Mesendoderm (in vitro differentiated cells): ENCODE measurements around the gene RASSF3.
"Not testable (repeated sequence)": the region's sequence is repeated elsewhere in the genome, so short reads cannot be mapped to it uniquely, and the experiment has no call there.

Experiments used
- DNase-seq: peaks from one replicate; pipeline ENCODE4 v3.0.0; 2013
- H2AK5ac ChIP-seq: 2 replicates; pipeline ENCODE4 v1.6.1; 2013; ENCODE audit warnings: low read length, inconsistent platforms
- H2BK120ac ChIP-seq: 2 replicates; pipeline ENCODE4 v1.6.1; 2013; ENCODE audit warnings: low read depth, mild to moderate bottlenecking, low read length, moderate library complexity, mixed read lengths
- H2BK15ac ChIP-seq: replicated peaks from 2 replicates; pipeline ENCODE4 v1.6.1; 2013; ENCODE audit warnings: low read depth, mild to moderate bottlenecking, moderate library complexity
- H2BK5ac ChIP-seq: 2 replicates; pipeline ENCODE4 v1.6.1; 2013; ENCODE audit warnings: low read length, inconsistent platforms
- H3K18ac ChIP-seq: 2 replicates; pipeline ENCODE4 v1.6.1; 2013; ENCODE audit warnings: mild to moderate bottlenecking, low read length, mixed read lengths
- H3K23ac ChIP-seq: one replicate; pipeline ENCODE4 v1.6.1; 2013; ENCODE audit warnings: low read length
- H3K27ac ChIP-seq: 2 replicates; pipeline ENCODE4 v1.5.1; 2013; ENCODE audit warnings: low read depth, mild to moderate bottlenecking, inconsistent platforms, low read length, moderate library complexity
- H3K27me3 ChIP-seq: 2 replicates; pipeline ENCODE4 v1.6.1; 2013; ENCODE audit warnings: low read length, control low read depth, mild to moderate bottlenecking, inconsistent platforms; ENCODE audit not compliant: insufficient read depth, poor library complexity
- H3K36me3 ChIP-seq: 2 replicates; pipeline ENCODE4 v1.6.1; 2013; ENCODE audit warnings: low read length, inconsistent platforms; ENCODE audit not compliant: control insufficient read depth, insufficient read depth
- H3K4ac ChIP-seq: one replicate; pipeline ENCODE4 v1.6.1; 2013; ENCODE audit warnings: low read depth, mild to moderate bottlenecking, low read length, moderate library complexity
- H3K4me1 ChIP-seq: 2 replicates; pipeline ENCODE4 v1.6.1; 2013; ENCODE audit warnings: low read depth, low read length, inconsistent platforms; ENCODE audit not compliant: control insufficient read depth
- H3K4me2 ChIP-seq: 2 replicates; pipeline ENCODE4 v1.6.1; 2013; ENCODE audit warnings: low read length
- H3K4me3 ChIP-seq: 2 replicates; pipeline ENCODE4 v1.5.1; 2013; ENCODE audit warnings: mild to moderate bottlenecking, low read length
- H3K56ac ChIP-seq: one replicate; pipeline ENCODE4 v1.6.1; 2013; ENCODE audit warnings: low read length
- H3K79me1 ChIP-seq: 2 replicates; pipeline ENCODE4 v1.6.1; 2013; ENCODE audit warnings: low read length, inconsistent platforms
- H3K79me2 ChIP-seq: 2 replicates; pipeline ENCODE4 v1.6.1; 2013; ENCODE audit warnings: mild to moderate bottlenecking, low read length; ENCODE audit not compliant: control insufficient read depth, insufficient read depth
- H3K9ac ChIP-seq: 2 replicates; pipeline ENCODE4 v1.6.1; 2013; ENCODE audit warnings: low read length, inconsistent platforms
- H4K5ac ChIP-seq: one replicate; pipeline ENCODE4 v1.6.1; 2013; ENCODE audit warnings: low read length
- H4K8ac ChIP-seq: one replicate; pipeline ENCODE4 v1.6.1; 2013; ENCODE audit warnings: low read depth, mild to moderate bottlenecking, control low read depth, low read length, moderate library complexity
- WGBS: extraction: QIAGEN DNeasy Blood & Tissue Kit; methylation state at CpG from one replicate; pipeline ENCODE4 v1.1.7; 2013; ENCODE audit warnings: low lambda C conversion rate, missing lambda C conversion rate; ENCODE audit not compliant: insufficient coverage; ENCODE audit errors: extremely low coverage; 5-methylcytosine and 5-hydroxymethylcytosine counted together

Gene RASSF3

DNA sequence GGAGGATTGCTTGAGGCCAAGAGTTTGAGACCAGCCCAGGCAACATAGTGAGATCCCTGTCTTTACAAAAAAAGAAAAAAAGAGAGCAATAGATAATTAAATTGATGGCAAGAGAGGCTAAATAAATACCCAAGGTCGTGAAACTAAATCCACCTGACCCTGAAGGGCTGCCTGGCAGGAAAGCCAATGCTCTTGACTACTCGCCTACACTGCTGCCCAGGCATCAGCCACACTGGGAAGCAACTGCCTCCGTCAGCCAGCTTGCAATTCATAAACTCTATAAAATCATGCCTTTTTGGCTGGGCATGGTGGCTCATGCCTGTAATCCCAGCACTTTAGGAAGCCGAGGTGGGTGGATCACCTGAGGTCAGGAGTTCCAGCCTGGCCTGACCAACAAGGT, 31.7 kb upstream of the RASSF3 start:
- Histone ChIP-seq H3K23ac (no peak overlapping the region), H4K8ac (no peak overlapping the region), H3K36me3 (no peaks in the 10 kb centered on the region), H2BK15ac (no peak overlapping the region), H2BK5ac (no peak overlapping the region), H3K4ac (no peak overlapping the region), H3K9ac (no peak overlapping the region), H3K79me2 (no peaks in the 10 kb centered on the region), H3K27me3 (no peaks in the 10 kb centered on the region), H4K5ac (no peak overlapping the region), H3K27ac (no peak overlapping the region), H3K18ac (no peak overlapping the region), H3K4me3 (no peak overlapping the region), H3K56ac (no peak overlapping the region), H3K79me1 (no peaks in the 10 kb centered on the region), H2AK5ac (no peak overlapping the region), H3K4me1 (no peaks in the 10 kb centered on the region), H2BK120ac (no peak overlapping the region), H3K4me2 (no peak overlapping the region)
- no CpG with 5 or more reads among the region's 4 CpGs for WGBS
- DNase-seq: no peak

DNA sequence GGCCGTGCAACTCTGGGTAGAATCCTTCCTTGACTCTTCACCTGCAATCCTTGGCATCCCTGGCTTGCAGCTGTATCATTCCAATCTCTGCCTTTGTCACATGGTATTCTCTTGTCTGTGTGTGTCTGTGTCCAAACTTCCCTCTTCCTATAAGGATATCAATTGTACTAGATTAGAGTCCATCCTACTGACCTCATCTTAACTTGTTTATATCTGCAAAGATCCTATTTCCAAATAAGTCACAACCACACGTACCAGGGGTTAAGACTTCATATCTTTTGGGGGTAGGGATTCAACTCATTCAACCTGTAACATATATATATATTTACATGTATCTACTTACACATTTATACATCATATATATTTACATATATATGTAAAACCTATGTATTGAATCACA, 29.6 kb upstream of the RASSF3 start:
- no peak overlapping the region for H2AK5ac ChIP-seq
- no peaks in the 10 kb centered on the region for H3K27me3 ChIP-seq
- no peaks in the 10 kb centered on the region for H3K79me1 ChIP-seq
- no peak for DNase-seq
- no peak overlapping the region for H2BK120ac ChIP-seq
- no peak overlapping the region for H3K56ac ChIP-seq
- no CpG with 5 or more reads among the region's 2 CpGs for WGBS
- no peak overlapping the region for H3K4me2 ChIP-seq
- H3K4ac ChIP-seq: no peak overlapping the region
- no peaks in the 10 kb centered on the region for H3K79me2 ChIP-seq
- H2BK5ac ChIP-seq: no peak overlapping the region
- no peak overlapping the region for H3K23ac ChIP-seq
- no peak overlapping the region for H3K4me3 ChIP-seq
- H3K18ac ChIP-seq: no peak overlapping the region
- no peak overlapping the region for H4K5ac ChIP-seq
- no peak overlapping the region for H3K27ac ChIP-seq
- no peaks in the 10 kb centered on the region for H3K4me1 ChIP-seq
- H2BK15ac ChIP-seq: no peak overlapping the region
- H4K8ac ChIP-seq: no peak overlapping the region
- H3K9ac ChIP-seq: no peak overlapping the region
- no peaks in the 10 kb centered on the region for H3K36me3 ChIP-seq

DNA sequence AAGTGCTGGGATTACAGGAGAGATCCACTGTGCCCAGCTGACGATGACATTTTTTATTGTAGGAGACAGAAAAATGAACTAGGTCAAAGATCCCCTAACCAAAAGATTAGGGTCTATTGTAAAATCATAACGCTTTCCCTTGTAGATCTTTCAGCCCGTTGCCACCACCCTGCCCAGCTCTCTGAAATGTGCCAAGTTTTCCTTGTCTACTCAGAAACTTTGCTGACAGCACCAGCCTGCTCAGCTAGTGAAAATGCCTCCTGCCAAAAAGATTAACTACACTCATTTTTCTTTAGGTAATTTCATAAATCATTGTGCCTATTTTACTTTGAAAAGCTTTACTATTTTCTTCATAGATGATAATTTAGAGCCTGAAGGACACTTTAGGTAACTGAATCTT, 28.2 kb upstream of the RASSF3 start:
- H3K79me2 ChIP-seq: no peaks in the 10 kb centered on the region
- H3K4ac ChIP-seq: no peak overlapping the region
- H3K18ac ChIP-seq: no peak overlapping the region
- no peak for DNase-seq
- no peak overlapping the region for H2BK5ac ChIP-seq
- no peak overlapping the region for H3K56ac ChIP-seq
- no peaks in the 10 kb centered on the region for H3K36me3 ChIP-seq
- no peak overlapping the region for H3K9ac ChIP-seq
- no peak overlapping the region for H3K27ac ChIP-seq
- H3K27me3 ChIP-seq: no peaks in the 10 kb centered on the region
- no peak overlapping the region for H3K23ac ChIP-seq
- no peak overlapping the region for H2AK5ac ChIP-seq
- no peaks in the 10 kb centered on the region for H3K4me1 ChIP-seq
- no peak overlapping the region for H2BK15ac ChIP-seq
- no peaks in the 10 kb centered on the region for H3K79me1 ChIP-seq
- no peak overlapping the region for H4K5ac ChIP-seq
- no CpG with 5 or more reads among the region's 3 CpGs for WGBS
- no peak overlapping the region for H4K8ac ChIP-seq
- H2BK120ac ChIP-seq: no peak overlapping the region
- no peak overlapping the region for H3K4me2 ChIP-seq
- no peak overlapping the region for H3K4me3 ChIP-seq

DNA sequence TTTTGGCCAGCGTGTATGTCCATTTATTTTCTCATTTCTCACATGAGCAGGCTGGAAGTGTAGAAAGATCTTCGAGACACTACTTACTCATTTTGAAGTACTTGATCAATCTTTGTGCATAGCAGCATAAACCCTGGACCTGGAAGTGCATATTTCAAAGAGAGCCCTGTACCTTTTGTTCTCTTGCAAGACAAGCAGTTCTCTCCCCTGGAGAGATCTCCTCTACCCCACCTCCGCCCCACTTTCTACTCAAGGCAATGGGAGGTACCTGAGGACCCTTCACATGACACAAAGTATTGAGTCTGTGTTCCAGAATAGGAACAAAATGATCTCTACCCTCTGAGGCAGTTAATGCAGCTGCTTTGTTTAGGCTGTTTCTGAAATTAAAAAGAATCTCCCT, 27.4 kb upstream of the RASSF3 start:
- Histone ChIP-seq H3K9ac (no peak overlapping the region), H2BK15ac (no peak overlapping the region), H3K79me1 (no peaks in the 10 kb centered on the region), H2AK5ac (no peak overlapping the region), H3K36me3 (no peaks in the 10 kb centered on the region), H3K23ac (peak overlapping the region; percentile 31), H3K4me2 (no peak overlapping the region), H3K4ac (no peak overlapping the region), H3K4me1 (no peaks in the 10 kb centered on the region), H3K18ac (no peak overlapping the region), H2BK5ac (no peak overlapping the region), H3K27me3 (no peaks in the 10 kb centered on the region), H3K79me2 (no peaks in the 10 kb centered on the region), H4K8ac (no peak overlapping the region), H3K27ac (no peak overlapping the region), H2BK120ac (no peak overlapping the region), H3K56ac (no peak overlapping the region), H4K5ac (peak overlapping the region; percentile 8), H3K4me3 (no peak overlapping the region)
- WGBS: no CpG with 5 or more reads among the region's 3 CpGs
- DNase-seq: no peak

DNA sequence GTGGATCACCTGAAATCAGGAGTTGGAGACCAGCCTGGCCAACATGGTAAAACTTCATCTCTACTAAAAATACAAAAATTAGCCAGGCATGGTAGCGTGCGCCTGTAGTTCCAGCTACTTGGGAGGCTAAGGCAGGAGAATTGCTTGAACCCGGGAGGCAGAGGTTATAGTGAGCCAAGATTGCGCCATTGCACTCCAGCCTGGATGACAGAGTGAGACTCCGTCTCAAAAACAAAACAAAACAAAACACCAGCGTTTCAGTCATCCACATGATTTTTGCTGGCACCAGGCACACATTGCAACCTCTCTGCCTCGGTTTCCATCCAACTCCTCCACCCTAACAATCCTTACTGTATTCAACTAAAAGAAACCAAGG, 26.9 kb upstream of the RASSF3 start:
- H3K4me1 ChIP-seq, H2BK5ac ChIP-seq, H3K27me3 ChIP-seq, H4K8ac ChIP-seq, H3K9ac ChIP-seq, H2BK120ac ChIP-seq, H3K23ac ChIP-seq, H2BK15ac ChIP-seq, DNase-seq, H3K4ac ChIP-seq, H4K5ac ChIP-seq, H2AK5ac ChIP-seq, H3K18ac ChIP-seq, H3K27ac ChIP-seq, H3K79me2 ChIP-seq, H3K79me1 ChIP-seq, H3K4me3 ChIP-seq, H3K56ac ChIP-seq, H3K36me3 ChIP-seq, H3K4me2 ChIP-seq: not testable (repeated sequence)
- no CpG with 5 or more reads among the region's 7 CpGs for WGBS

DNA sequence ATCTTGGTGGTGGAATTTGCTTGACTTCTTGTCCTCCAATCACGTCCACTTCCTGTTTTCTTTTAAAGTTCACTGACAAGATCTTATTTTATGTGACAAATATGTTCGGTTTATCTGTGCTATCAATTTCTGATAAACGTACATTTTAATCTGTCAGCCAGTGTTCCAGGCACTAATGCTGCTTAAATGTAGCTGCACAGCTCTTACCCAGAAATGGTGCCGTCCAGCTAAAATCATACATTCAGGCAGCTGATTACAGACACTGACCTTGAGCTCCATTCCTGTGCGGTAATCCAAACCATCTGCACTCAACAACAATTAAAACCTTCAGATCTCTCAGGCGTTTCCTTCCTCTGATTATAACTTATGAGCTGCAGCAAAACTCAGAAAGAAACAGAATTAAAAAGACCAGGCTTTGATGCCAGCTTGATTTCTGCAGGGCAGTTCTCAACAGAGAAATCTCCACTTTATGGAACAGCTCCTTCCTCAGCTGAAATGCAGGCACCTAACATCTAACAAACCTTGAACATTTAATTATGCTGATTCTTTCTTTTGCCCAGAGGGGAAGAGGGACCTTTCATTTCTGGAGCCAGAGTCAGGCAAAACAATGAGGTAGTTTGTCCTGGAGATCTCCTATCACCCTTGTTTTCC, 26.4 kb upstream of the RASSF3 start:
- Histone ChIP-seq H3K79me2 (no peaks in the 10 kb centered on the region), H3K4me3 (no peak overlapping the region), H4K5ac (no peak overlapping the region), H3K79me1 (no peaks in the 10 kb centered on the region), H2AK5ac (no peak overlapping the region), H3K23ac (no peak overlapping the region), H3K9ac (no peak overlapping the region), H2BK120ac (no peak overlapping the region), H3K27me3 (no peaks in the 10 kb centered on the region), H2BK15ac (no peak overlapping the region), H4K8ac (no peak overlapping the region), H3K4me1 (no peaks in the 10 kb centered on the region), H3K27ac (no peak overlapping the region), H2BK5ac (no peak overlapping the region), H3K56ac (peak overlapping the region; percentile 3), H3K4ac (no peak overlapping the region), H3K36me3 (no peaks in the 10 kb centered on the region), H3K18ac (no peak overlapping the region), H3K4me2 (no peak overlapping the region)
- peak; percentile 26 for DNase-seq
- WGBS: no CpG with 5 or more reads among the region's 6 CpGs
